ENCODE data around the gene SIGLEC9. TPM values are rescaled to one million over a fixed set of nuclear protein-coding genes. Genes with fewer than 3 reads are reported as not detected.

SIGLEC9 gene
- total and polyA plus RNA-seq, 10 of the 15 experiments (the other 5 are each of a cell fraction or from before 2014, with no cell fraction given) = 0.10 TPM; not detected in 9

DNA sequence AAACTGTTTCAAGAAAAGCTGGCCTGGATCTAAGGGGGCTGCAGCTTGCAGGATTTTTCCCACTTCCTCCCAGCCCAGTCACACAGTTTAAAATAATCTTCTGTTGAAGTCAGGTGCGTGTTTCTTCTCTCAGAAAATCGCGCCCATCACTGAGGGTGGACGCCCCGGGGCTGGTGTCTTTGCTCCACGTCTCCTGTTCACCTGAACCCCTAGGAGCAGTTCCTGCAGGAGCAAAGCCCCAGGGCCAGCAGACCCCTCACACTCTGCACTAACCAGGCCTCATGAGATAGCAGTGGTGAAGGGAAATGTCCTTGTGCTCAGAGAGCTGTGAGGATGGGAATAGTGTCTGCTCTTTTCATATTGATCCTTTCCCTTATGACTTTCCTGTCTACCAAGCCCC is 16.5 kb downstream of the SIGLEC9 start:
- ChIA-PET CTCF (no interaction called here), RAD21 (ENCODE audit: unreplicated experiment) (no interaction called here), POLR2A (no interaction called here), SMC1A (ENCODE audit: uncharacterized antibody, unreplicated experiment) (no interaction called here)
- DNase-seq (ENCODE audit: low read depth, low spot score) (no peak), ATAC-seq (no peak), FAIRE-seq (no peak)
- Histone ChIP-seq H3K27me3 (replicated peaks in 1 of 2; ENCODE audit: control insufficient read depth in 2 of 2, insufficient read depth in 2 of 2, low read length in 1 of 2) (no peaks in the 10 kb centered on the region; a peak in 1 of 4 replicates), H3K4me2 (ENCODE audit: control insufficient read depth, insufficient read depth) (no peak overlapping the region), H3K27ac (ENCODE audit: control insufficient read depth, insufficient read depth) (no peak overlapping the region), H4K20me1 (ENCODE audit: control insufficient read depth, insufficient read depth) (no peaks in the 10 kb centered on the region), H2AFZ (ENCODE audit: control insufficient read depth, low read depth, low read length) (no peak overlapping the region), H3K9me3 (replicated peaks; ENCODE audit: control insufficient read depth, insufficient read depth, low read length) (no peaks in the 10 kb centered on the region; the same call in 2 of the 3 replicates), H3K79me2 (ENCODE audit: control insufficient read depth, insufficient read depth, low read length) (no peaks in the 10 kb centered on the region), H3K4me1 (ENCODE audit: control insufficient read depth, insufficient read depth, low read length) (no peaks in the 10 kb centered on the region), H3K4me3 (no peak overlapping the region), H3K36me3 (ENCODE audit: control insufficient read depth in 2 of 2, insufficient read depth in 2 of 2, low read length in 1 of 2) (no peaks in the 10 kb centered on the region), H3K9ac (ENCODE audit: control insufficient read depth, insufficient read depth, low read length) (no peak overlapping the region)
- in situ Hi-C loops (cut with MboI) = no loop called here
- intact Hi-C loops (cut with micrococcal nuclease; ENCODE audit: unreplicated experiment) = no loop called here
- WGBS (ENCODE audit: insufficient coverage, insufficient replicate concordance, low lambda C conversion rate, missing lambda C conversion rate) = 54% methylated on average over 6 of the region's 6 CpGs
- TF ChIP-seq NFYB (IDR thresholded peaks at IDR 0.05; ENCODE audit: insufficient read depth, low read depth, low read length) (no peak), PAX5 (IDR thresholded peaks at IDR 0.05; ENCODE audit: borderline replicate concordance, low read depth, low read length) (no peak), USF2 (IDR thresholded peaks at IDR 0.05; ENCODE audit: borderline replicate concordance, low read depth, low read length) (no peak), SMAD1 (IDR thresholded peaks at IDR 0.05; ENCODE audit: low read depth, partially characterized antibody) (no peak), IKZF1 (conservative IDR thresholded peaks at IDR 0.05) (no peak), SP1 (IDR thresholded peaks at IDR 0.05; ENCODE audit: low read depth, low read length) (no peak), CREB1 (IDR thresholded peaks at IDR 0.05; ENCODE audit: low read depth) (no peak), CTCF (IDR thresholded peaks at IDR 0.05 in 2 of 3, conservative IDR thresholded peaks at IDR 0.05 in 1 of 3; ENCODE audit: control insufficient read depth in 2 of 3, extremely low read depth in 1 of 3, insufficient read depth in 1 of 3, low read depth in 3 of 3, low read length in 3 of 3) (no peak), MYC (IDR thresholded peaks at IDR 0.05; ENCODE audit: insufficient read depth, insufficient read length, insufficient replicate concordance, low read length, severe bottlenecking) (no peak), TARDBP (IDR thresholded peaks at IDR 0.05; ENCODE audit: borderline replicate concordance) (no peak), IRF4 (IDR thresholded peaks at IDR 0.05; ENCODE audit: low read depth, low read length) (no peak)
- BruUV-seq (replicated peaks) = no TSS peak
